Subcutaneous abdominal adipose tissue (tissue), 5 donors: Measurements from ENCODE around the gene UBA1.
"Not testable (repeated sequence)": the region's sequence is repeated elsewhere in the genome, so short reads cannot be mapped to it uniquely, and the experiment has no call there.

ENCODE experiments used
- H3K27ac ChIP-seq: one replicate; pipeline ENCODE4 v1.7.0; 2013; ENCODE audit warnings: low read depth, mild to moderate bottlenecking, inconsistent platforms, low read length, moderate library complexity
- H3K27me3 ChIP-seq, 5 donors: one replicate each; pipeline ENCODE4 v1.7.0; 2013; ENCODE audit warnings: low read length in 5 of 5, inconsistent platforms in 1 of 5; ENCODE audit not compliant: control insufficient read depth in 5 of 5, insufficient read depth in 4 of 5
- H3K36me3 ChIP-seq, 5 donors: one replicate each; pipeline ENCODE4 v1.7.0; 2013; ENCODE audit warnings: low read length in 5 of 5; ENCODE audit not compliant: control insufficient read depth in 5 of 5, insufficient read depth in 5 of 5
- H3K4me1 ChIP-seq, 5 donors: one replicate each; pipeline ENCODE4 v1.7.0; 2013; ENCODE audit warnings: low read length in 5 of 5, mild to moderate bottlenecking in 3 of 5, moderate library complexity in 1 of 5; ENCODE audit not compliant: control insufficient read depth in 5 of 5, insufficient read depth in 5 of 5
- H3K4me3 ChIP-seq, 5 donors: one replicate each; pipeline ENCODE4 v1.7.0; 2013; ENCODE audit warnings: low read length in 5 of 5, low read depth in 1 of 5
- H3K9ac ChIP-seq, 5 donors: one replicate each; pipeline ENCODE4 v1.7.0; 2013; ENCODE audit warnings: low read length in 5 of 5, mild to moderate bottlenecking in 4 of 5, moderate library complexity in 3 of 5
- H3K9me3 ChIP-seq, 5 donors: one replicate each; pipeline ENCODE4 v1.7.0; 2013; ENCODE audit warnings: low read length in 5 of 5; ENCODE audit not compliant: control insufficient read depth in 5 of 5
- donor health status: healthy.
- donor health status: healthy.
- donor health status: healthy.
- donor health status: healthy.
- donor health status: healthy.

UBA1 gene

GRCh38 chrX:47244676-47245075, 51.0 kb downstream of the UBA1 start:
- Histone ChIP-seq H3K4me1 (no peaks in the 10 kb centered on the region), H3K9ac (no peak overlapping the region), H3K27me3 (peaks cover 0 to 25% (median 22%) of the 10 kb centered on the region in 5 donors), H3K9me3 (peaks cover 0 to 2% (median 0%) of the 10 kb centered on the region in 5 donors), H3K27ac (no peak overlapping the region), H3K36me3 (peaks cover 5 to 76% (median 59%) of the 10 kb centered on the region in 5 donors), H3K4me3 (no peak overlapping the region)

- peaks cover 5 to 72% (median 54%) of the 10 kb centered on the region in 5 donors for H3K36me3 ChIP-seq
- H3K27me3 ChIP-seq: peaks cover 0 to 25% (median 17%) of the 10 kb centered on the region in 5 donors
- peaks cover 0 to 2% (median 0%) of the 10 kb centered on the region in 5 donors for H3K9me3 ChIP-seq
- H3K4me1 ChIP-seq: no peaks in the 10 kb centered on the region
- no peak overlapping the region for H3K9ac ChIP-seq
- H3K27ac ChIP-seq: no peak overlapping the region
- H3K4me3 ChIP-seq: no peak overlapping the region
Observed at GRCh38 chrX:47245156-47245555, 51.5 kb downstream of the UBA1 start.

GRCh38 chrX:47247206-47247998, 53.8 kb downstream of the UBA1 start:
- Histone ChIP-seq H3K4me3 (no peak overlapping the region), H3K4me1 (no peaks in the 10 kb centered on the region), H3K9me3 (peaks cover 0 to 2% (median 0%) of the 10 kb centered on the region in 5 donors), H3K9ac (no peak overlapping the region), H3K27ac (no peak overlapping the region), H3K27me3 (peaks cover 0 to 22% (median 12%) of the 10 kb centered on the region in 5 donors), H3K36me3 (peaks cover 5 to 49% (median 31%) of the 10 kb centered on the region in 5 donors)

GRCh38 chrX:47247999-47248320, 54.3 kb downstream of the UBA1 start:
- peaks cover 0 to 18% (median 11%) of the 10 kb centered on the region in 5 donors for H3K27me3 ChIP-seq
- H3K9me3 ChIP-seq: peaks cover 0 to 3% (median 0%) of the 10 kb centered on the region in 5 donors
- no peaks in the 10 kb centered on the region for H3K4me1 ChIP-seq

GRCh38 chrX:47248576-47248975, 54.9 kb downstream of the UBA1 start:
- H3K27ac ChIP-seq: no peak overlapping the region
- H3K9me3 ChIP-seq: peaks cover 0 to 3% (median 0%) of the 10 kb centered on the region in 5 donors
- peaks cover 5 to 45% (median 26%) of the 10 kb centered on the region in 5 donors for H3K36me3 ChIP-seq
- H3K27me3 ChIP-seq: peaks cover 0 to 18% (median 11%) of the 10 kb centered on the region in 5 donors
- no peak overlapping the region for H3K9ac ChIP-seq
- H3K4me1 ChIP-seq: no peaks in the 10 kb centered on the region
- no peak overlapping the region for H3K4me3 ChIP-seq

More at GRCh38 chrX:47247999-47248320, 54.3 kb downstream of the UBA1 start:
- Histone ChIP-seq H3K36me3 (peaks cover 5 to 45% (median 27%) of the 10 kb centered on the region in 5 donors), H3K4me3 (no peak overlapping the region), H3K27ac (no peak overlapping the region), H3K9ac (no peak overlapping the region)

- Histone ChIP-seq H3K4me1 (no peaks in the 10 kb centered on the region), H3K4me3 (no peak overlapping the region), H3K36me3 (peaks cover 5 to 31% (median 16%) of the 10 kb centered on the region in 5 donors), H3K9ac (no peak overlapping the region), H3K27me3 (peaks cover 0 to 15% (median 6%) of the 10 kb centered on the region in 5 donors), H3K27ac (no peak overlapping the region), H3K9me3 (peaks cover 0 to 9% (median 2%) of the 10 kb centered on the region in 5 donors)
Observed at GRCh38 chrX:47250017-47250347, 56.4 kb downstream of the UBA1 start.

GRCh38 chrX:47257620-47258019, 64.0 kb downstream of the UBA1 start:
- peaks cover 0 to 11% (median 3%) of the 10 kb centered on the region in 5 donors for H3K27me3 ChIP-seq
- not testable (repeated sequence) for H3K4me1 ChIP-seq, H3K36me3 ChIP-seq, H3K9ac ChIP-seq, H3K9me3 ChIP-seq, H3K4me3 ChIP-seq, H3K27ac ChIP-seq
